Hematopoietic multipotent progenitor cell treated with erythropoietin and hydrocortisone succinate and interleukin-3 and kit ligand, for 4 days (in vitro differentiated cells): ENCODE data around the gene RIMKLA.

Experiments used
- DNase-seq: peaks from one replicate; pipeline ENCODE4 v3.0.0-alpha.2; 2015

Gene RIMKLA

GRCh38 chr1:42380586-42381279 lies at the start of gene RIMKLA:
Gene RIMKLA, plus strand, starts transcription at chr1:42380792. Its CDS starts 143 bp downstream, at chr1:42380935.
- peak; percentile 71 for DNase-seq

- DNase-seq: no peak
Measured at GRCh38 chr1:42332877-42333276, 47.7 kb upstream of the RIMKLA start.

GRCh38 chr1:42333662-42334239 lies 46.8 kb upstream of the RIMKLA start:
- DNase-seq: peak; percentile 20

GRCh38 chr1:42334240-42335049 lies 46.1 kb upstream of the RIMKLA start:
- peak; percentile 65 for DNase-seq

- DNase-seq: peak; percentile 96
Measured at GRCh38 chr1:42335050-42335808, 45.4 kb upstream of the RIMKLA start, which contains the start of gene FOXJ3. Gene FOXJ3, minus strand, starts transcription at chr1:42335235. Its CDS starts 24,142 bp downstream, at chr1:42311093.

GRCh38 chr1:42335809-42336518 lies 44.6 kb upstream of the RIMKLA start:
- DNase-seq: peak; percentile 27

GRCh38 chr1:42336978-42337377 lies 43.6 kb upstream of the RIMKLA start:
- no peak for DNase-seq

GRCh38 chr1:42340093-42340492 lies 40.5 kb upstream of the RIMKLA start:
- DNase-seq: no peak

GRCh38 chr1:42340901-42341300 lies 39.7 kb upstream of the RIMKLA start:
- DNase-seq: no peak

GRCh38 chr1:42343049-42343448 lies 37.5 kb upstream of the RIMKLA start:
- no peak for DNase-seq

GRCh38 chr1:42348498-42348897 lies 32.1 kb upstream of the RIMKLA start:
- DNase-seq: no peak

- no peak for DNase-seq
Measured at GRCh38 chr1:42350086-42350485, 30.5 kb upstream of the RIMKLA start.

GRCh38 chr1:42358791-42359190 lies 21.8 kb upstream of the RIMKLA start:
- no peak for DNase-seq

GRCh38 chr1:42359466-42359865 lies 21.1 kb upstream of the RIMKLA start:
- no peak for DNase-seq

GRCh38 chr1:42364089-42364488 lies 16.5 kb upstream of the RIMKLA start:
- DNase-seq: no peak

GRCh38 chr1:42364542-42364941 lies 16.1 kb upstream of the RIMKLA start:
- DNase-seq: no peak

GRCh38 chr1:42365118-42365517 lies 15.5 kb upstream of the RIMKLA start:
- no peak for DNase-seq

- DNase-seq: no peak
Measured at GRCh38 chr1:42368096-42368795, 12.3 kb upstream of the RIMKLA start.

- DNase-seq: no peak
Measured at GRCh38 chr1:42369471-42369870, 11.1 kb upstream of the RIMKLA start.

GRCh38 chr1:42370876-42371549 lies 9.6 kb upstream of the RIMKLA start:
- no peak for DNase-seq

- DNase-seq: peak; percentile 53
Measured at GRCh38 chr1:42372796-42373195, 7.8 kb upstream of the RIMKLA start.
